ENCODE measurements around the gene VRK1.
"Not testable (repeated sequence)": the region's sequence is repeated elsewhere in the genome, so short reads cannot be mapped to it uniquely, and the experiment has no call there.

Gene VRK1

GRCh38 chr14:96796851-96797581 is at the start of gene VRK1:
VRK1 (plus strand) TSS chr14:96797382; CDS start chr14:96833472, 36,090 bp downstream.
- Mint-ChIP-seq H3K27me3 (peaks cover 18% of the 10 kb centered on the region), H3K4me1 (peaks cover 40% of the 10 kb centered on the region), H3K4me3 (peak within 1 kb of the TSS; percentile 84 to 96), H3K27ac (peak within 1 kb of the TSS; percentile 76 to 99), H3K9me3 (no peaks in the 10 kb centered on the region)
- DNase-seq (peak; percentile 84 to 90), ATAC-seq (peak; percentile 98)

- H3K9me3 Mint-ChIP-seq: no peaks in the 10 kb centered on the region
- no peak for DNase-seq
- no peak for ATAC-seq
- peaks cover 26% of the 10 kb centered on the region for H3K27me3 Mint-ChIP-seq
- H3K27ac Mint-ChIP-seq: no peak overlapping the region
- H3K4me1 Mint-ChIP-seq: no peaks in the 10 kb centered on the region
- H3K4me3 Mint-ChIP-seq: no peak overlapping the region
These were observed 49.6 kb upstream of the VRK1 start for GRCh38 chr14:96747608-96748007.

GRCh38 chr14:96748362-96748761 is 48.8 kb upstream of the VRK1 start:
- Mint-ChIP-seq H3K27ac (no peak overlapping the region), H3K27me3 (peaks cover 22% of the 10 kb centered on the region), H3K9me3 (no peaks in the 10 kb centered on the region), H3K4me3 (no peak overlapping the region), H3K4me1 (no peaks in the 10 kb centered on the region)
- DNase-seq: no peak
- ATAC-seq: no peak

- H3K9me3 Mint-ChIP-seq: no peaks in the 10 kb centered on the region
- H3K27ac Mint-ChIP-seq: no peak overlapping the region
- no peak overlapping the region for H3K4me3 Mint-ChIP-seq
- DNase-seq (no peak), ATAC-seq (no peak)
- peaks cover 24% of the 10 kb centered on the region for H3K27me3 Mint-ChIP-seq
- no peaks in the 10 kb centered on the region for H3K4me1 Mint-ChIP-seq
These were observed 45.7 kb upstream of the VRK1 start for GRCh38 chr14:96751505-96751904.

GRCh38 chr14:96752125-96752524 is 45.1 kb upstream of the VRK1 start:
- Mint-ChIP-seq H3K4me1 (no peaks in the 10 kb centered on the region), H3K9me3 (no peaks in the 10 kb centered on the region), H3K4me3 (no peak overlapping the region), H3K27me3 (peaks cover 24% of the 10 kb centered on the region), H3K27ac (no peak overlapping the region)
- DNase-seq (no peak), ATAC-seq (no peak)

- H3K27ac Mint-ChIP-seq: no peak overlapping the region
- H3K4me1 Mint-ChIP-seq: no peaks in the 10 kb centered on the region
- no peak for DNase-seq
- no peaks in the 10 kb centered on the region for H3K9me3 Mint-ChIP-seq
- no peak overlapping the region for H3K4me3 Mint-ChIP-seq
- ATAC-seq: no peak
- peaks cover 28% of the 10 kb centered on the region for H3K27me3 Mint-ChIP-seq
These were observed 44.6 kb upstream of the VRK1 start for GRCh38 chr14:96752594-96752993.

- Mint-ChIP-seq H3K4me3 (no peak overlapping the region), H3K27me3 (peaks cover 35% of the 10 kb centered on the region), H3K9me3 (no peaks in the 10 kb centered on the region), H3K4me1 (no peaks in the 10 kb centered on the region), H3K27ac (no peak overlapping the region)
- ATAC-seq: no peak
- no peak for DNase-seq
These were observed 42.9 kb upstream of the VRK1 start for GRCh38 chr14:96754162-96754844.

- H3K27me3 Mint-ChIP-seq: peaks cover 35% of the 10 kb centered on the region
- no peaks in the 10 kb centered on the region for H3K4me1 Mint-ChIP-seq
- no peak for ATAC-seq
- no peak overlapping the region for H3K4me3 Mint-ChIP-seq
- no peak overlapping the region for H3K27ac Mint-ChIP-seq
- H3K9me3 Mint-ChIP-seq: no peaks in the 10 kb centered on the region
- DNase-seq: no peak
These were observed 42.4 kb upstream of the VRK1 start for GRCh38 chr14:96754845-96755184.

GRCh38 chr14:96756745-96757144 is 40.4 kb upstream of the VRK1 start:
- Mint-ChIP-seq H3K4me1 (no peaks in the 10 kb centered on the region), H3K27me3 (peaks cover 27% of the 10 kb centered on the region), H3K4me3 (no peak overlapping the region), H3K27ac (no peak overlapping the region), H3K9me3 (no peaks in the 10 kb centered on the region)
- ATAC-seq (no peak), DNase-seq (no peak)

GRCh38 chr14:96757456-96757855 is 39.7 kb upstream of the VRK1 start:
- no peak overlapping the region for H3K27ac Mint-ChIP-seq

GRCh38 chr14:96761066-96761465 is 36.1 kb upstream of the VRK1 start:
- Mint-ChIP-seq H3K9me3 (no peaks in the 10 kb centered on the region), H3K4me1 (no peaks in the 10 kb centered on the region), H3K4me3 (no peak overlapping the region), H3K27me3 (peaks cover 22% of the 10 kb centered on the region), H3K27ac (no peak overlapping the region)
- DNase-seq (no peak), ATAC-seq (no peak)

More at GRCh38 chr14:96757456-96757855, 39.7 kb upstream of the VRK1 start:
- no peaks in the 10 kb centered on the region for H3K4me1 Mint-ChIP-seq
- no peak overlapping the region for H3K4me3 Mint-ChIP-seq
- peaks cover 27% of the 10 kb centered on the region for H3K27me3 Mint-ChIP-seq
- ATAC-seq: no peak
- no peaks in the 10 kb centered on the region for H3K9me3 Mint-ChIP-seq
- no peak for DNase-seq

GRCh38 chr14:96762650-96763049 is 34.5 kb upstream of the VRK1 start:
- Mint-ChIP-seq H3K9me3 (no peaks in the 10 kb centered on the region), H3K4me3 (peak overlapping the region; percentile 64 to 73), H3K4me1 (no peaks in the 10 kb centered on the region), H3K27ac (peak overlapping the region in 1 of 2 donors; percentile 34), H3K27me3 (peaks cover 25% of the 10 kb centered on the region)
- DNase-seq (peak; percentile 10 to 26), ATAC-seq (peak; percentile 93)

GRCh38 chr14:96764012-96764411 is 33.2 kb upstream of the VRK1 start:
- H3K4me1 Mint-ChIP-seq: no peaks in the 10 kb centered on the region
- no peak overlapping the region for H3K4me3 Mint-ChIP-seq
- no peaks in the 10 kb centered on the region for H3K9me3 Mint-ChIP-seq
- ATAC-seq: no peak
- peaks cover 22% of the 10 kb centered on the region for H3K27me3 Mint-ChIP-seq
- no peak overlapping the region for H3K27ac Mint-ChIP-seq
- DNase-seq: no peak

GRCh38 chr14:96765205-96765604 is 32.0 kb upstream of the VRK1 start:
- H3K27me3 Mint-ChIP-seq: peaks cover 34% of the 10 kb centered on the region
- DNase-seq, H3K9me3 Mint-ChIP-seq, ATAC-seq, H3K27ac Mint-ChIP-seq, H3K4me1 Mint-ChIP-seq, H3K4me3 Mint-ChIP-seq: not testable (repeated sequence)

GRCh38 chr14:96772929-96773328 is 24.3 kb upstream of the VRK1 start:
- Mint-ChIP-seq H3K9me3 (no peaks in the 10 kb centered on the region), H3K27ac (no peak overlapping the region), H3K4me1 (no peaks in the 10 kb centered on the region), H3K27me3 (peaks cover 35% of the 10 kb centered on the region), H3K4me3 (no peak overlapping the region)
- ATAC-seq (no peak), DNase-seq (no peak)

- H3K27ac Mint-ChIP-seq: no peak overlapping the region
These were observed 20.4 kb upstream of the VRK1 start for GRCh38 chr14:96776791-96777190.

More at GRCh38 chr14:96776791-96777190, 20.4 kb upstream of the VRK1 start:
- no peaks in the 10 kb centered on the region for H3K9me3 Mint-ChIP-seq
- peaks cover 7% of the 10 kb centered on the region for H3K27me3 Mint-ChIP-seq
- H3K4me3 Mint-ChIP-seq: no peak overlapping the region
- ATAC-seq: no peak
- H3K4me1 Mint-ChIP-seq: no peaks in the 10 kb centered on the region
- no peak for DNase-seq
